Measurements from ENCODE around the gene ITGB8.

Gene ITGB8

GRCh38 chr7:20430664-20431063, 100.0 kb downstream of the ITGB8 start:
- DNase-seq (ENCODE audit: low spot score) = no peak

- DNase-seq (ENCODE audit: low spot score) = no peak
Measured at GRCh38 chr7:20431146-20431545, 100.4 kb downstream of the ITGB8 start.

GRCh38 chr7:20432071-20432470, 101.4 kb downstream of the ITGB8 start:
- no peak for DNase-seq (ENCODE audit: low spot score)

- no peak for DNase-seq (ENCODE audit: low spot score)
Measured at GRCh38 chr7:20435305-20435704, 104.6 kb downstream of the ITGB8 start.

GRCh38 chr7:20438248-20438647, 107.5 kb downstream of the ITGB8 start:
- no peak for DNase-seq (ENCODE audit: low spot score)

GRCh38 chr7:20438694-20439376, 108.1 kb downstream of the ITGB8 start:
- DNase-seq (ENCODE audit: low spot score) = no peak

- DNase-seq (ENCODE audit: low spot score) = no peak
Measured at GRCh38 chr7:20439416-20440185, 108.9 kb downstream of the ITGB8 start.

- no peak for DNase-seq (ENCODE audit: low spot score)
Measured at GRCh38 chr7:20440472-20441105, 109.9 kb downstream of the ITGB8 start.

- DNase-seq (ENCODE audit: low spot score) = no peak
Measured at GRCh38 chr7:20441346-20441745, 110.6 kb downstream of the ITGB8 start.

- DNase-seq (ENCODE audit: low spot score) = no peak
Measured at GRCh38 chr7:20441991-20442441, 111.3 kb downstream of the ITGB8 start.

GRCh38 chr7:20442951-20443350, 112.3 kb downstream of the ITGB8 start:
- DNase-seq (ENCODE audit: low spot score) = no peak

- DNase-seq (ENCODE audit: low spot score) = no peak
Measured at GRCh38 chr7:20444030-20444800, 113.5 kb downstream of the ITGB8 start.

GRCh38 chr7:20447021-20447650, 116.4 kb downstream of the ITGB8 start:
- no peak for DNase-seq (ENCODE audit: low spot score)

- DNase-seq (ENCODE audit: low spot score) = no peak
Measured at GRCh38 chr7:20449176-20449575, 118.5 kb downstream of the ITGB8 start.

GRCh38 chr7:20450536-20450935, 119.8 kb downstream of the ITGB8 start:
- no peak for DNase-seq (ENCODE audit: low spot score)

- no peak for DNase-seq (ENCODE audit: low spot score)
Measured at GRCh38 chr7:20454202-20454601, 123.5 kb downstream of the ITGB8 start.

- DNase-seq (ENCODE audit: low spot score) = no peak
Measured at GRCh38 chr7:20456701-20457100, 126.0 kb downstream of the ITGB8 start.

GRCh38 chr7:20458521-20458920, 127.8 kb downstream of the ITGB8 start:
- DNase-seq (ENCODE audit: low spot score) = no peak

- DNase-seq (ENCODE audit: low spot score) = no peak
Measured at GRCh38 chr7:20459419-20459818, 128.7 kb downstream of the ITGB8 start.

- DNase-seq (ENCODE audit: low spot score) = no peak
Measured at GRCh38 chr7:20464891-20465290, 134.2 kb downstream of the ITGB8 start.

Data from CD4-positive, alpha-beta T cell treated with Interleukin-15 for 4 hours (primary cell).